GM12878 (cell line): ENCODE measurements around the gene CIPC.

Source experiments
- CTCF ChIP-seq, 3 experiments: IDR thresholded peaks in 2 of 3; conservative IDR thresholded peaks in 1 of 3; 2 replicates each; pipeline ENCODE4 v1.5.1; 2011; ENCODE audit warnings: low read depth in 3 of 3, low read length in 3 of 3, mild to moderate bottlenecking in 3 of 3, control low read depth in 2 of 3, moderate library complexity in 2 of 3, inconsistent platforms in 1 of 3, mixed read lengths in 1 of 3; ENCODE audit not compliant: control insufficient read depth in 2 of 3, insufficient read depth in 1 of 3; ENCODE audit errors: extremely low read depth in 1 of 3
- EP300 ChIP-seq, 2 experiments: fragments of 150-350 bp in 1 of 2; IDR thresholded peaks; 2 replicates each; pipeline ENCODE4 v1.6.1; 2011 to 2012; ENCODE audit warnings: low read depth in 2 of 2, low read length in 2 of 2, borderline replicate concordance in 1 of 2, improper control_type of control experiment in 1 of 2, inconsistent platforms in 1 of 2; ENCODE audit not compliant: control insufficient read depth in 1 of 2
- IKZF2 ChIP-seq, 2 experiments: fragments of 450-650 bp; IDR thresholded peaks; 2 replicates each; pipeline ENCODE4 v1.6.1; 2017; ENCODE audit warnings: mild to moderate bottlenecking in 2 of 2, moderate library complexity in 2 of 2
- SMAD1 ChIP-seq: fragments of 450-650 bp; IDR thresholded peaks from 2 replicates; pipeline ENCODE4 v1.6.1; 2018; ENCODE audit warnings: mild to moderate bottlenecking, low read depth; ENCODE audit not compliant: partially characterized antibody
- SREBF2 ChIP-seq: IDR thresholded peaks from 2 replicates; pipeline ENCODE4 v1.6.1; 2012; ENCODE audit warnings: mild to moderate bottlenecking, low read length

GRCh38 chr14:77069551-77069950 lies 28.5 kb upstream of the CIPC start:
- no peak for TF ChIP-seq CTCF (IDR thresholded peaks at IDR 0.05 in 2 of 3, conservative IDR thresholded peaks at IDR 0.05 in 1 of 3; ENCODE audit: control insufficient read depth in 2 of 3, extremely low read depth in 1 of 3, insufficient read depth in 1 of 3, low read depth in 3 of 3, low read length in 3 of 3)
- no peak for TF ChIP-seq SREBF2
- TF ChIP-seq SMAD1 = no peak
- TF ChIP-seq IKZF2 (IDR thresholded peaks at IDR 0.05) = no peak
- no peak for TF ChIP-seq EP300 (IDR thresholded peaks at IDR 0.05; ENCODE audit: borderline replicate concordance in 1 of 2, control insufficient read depth in 1 of 2, low read depth in 2 of 2, low read length in 2 of 2)
